ENCODE data around the gene EMC1.
"Not testable (repeated sequence)": the region's sequence is repeated elsewhere in the genome, so short reads cannot be mapped to it uniquely, and the experiment has no call there.

The EMC1 gene

DNA sequence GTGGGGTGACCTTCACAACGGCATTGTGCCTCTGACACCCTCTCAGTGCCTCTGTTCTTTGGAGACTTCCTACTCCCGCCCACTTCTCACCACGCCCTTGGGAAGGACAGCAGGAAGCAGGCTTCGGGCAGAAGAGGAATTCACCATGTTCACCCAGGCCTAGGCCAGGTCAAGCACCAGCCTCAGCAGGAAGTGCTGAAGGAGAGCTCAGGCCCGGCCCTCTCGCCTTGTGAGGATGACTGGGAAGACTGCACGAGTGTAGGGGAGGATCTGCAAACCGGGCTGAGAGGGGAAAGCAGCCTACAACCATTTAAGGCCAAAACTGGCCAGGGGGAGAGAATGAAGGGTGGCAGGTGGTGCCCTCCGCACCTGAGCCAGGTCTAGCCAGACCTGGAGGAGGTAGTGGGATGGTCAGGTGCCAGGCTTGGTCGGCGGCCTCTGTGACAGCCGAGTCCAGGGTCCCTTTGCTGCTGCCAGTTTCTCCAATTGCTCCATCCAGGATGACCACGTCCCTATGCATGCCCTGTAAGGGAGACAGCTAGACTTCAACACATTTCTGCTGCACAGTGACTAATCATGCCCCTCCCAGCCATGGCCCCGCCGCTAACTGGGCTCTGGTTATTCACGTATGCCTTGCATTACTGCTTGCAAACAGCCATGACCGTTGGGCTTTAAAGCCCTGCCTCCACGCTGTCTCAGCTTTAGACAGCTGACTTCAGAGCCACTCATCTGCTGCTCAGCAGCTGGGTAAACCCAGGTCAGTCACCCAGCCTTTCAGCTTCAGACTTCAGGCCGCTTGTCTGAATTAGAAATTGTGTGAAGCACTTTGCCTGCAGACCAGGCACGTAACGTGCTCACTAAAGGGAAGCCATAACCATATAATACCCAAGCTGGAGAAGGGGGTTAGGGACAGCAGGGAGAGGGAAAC lies 9.2 kb upstream of the EMC1 start:
- DNase-seq = peak; percentile 66

DNA sequence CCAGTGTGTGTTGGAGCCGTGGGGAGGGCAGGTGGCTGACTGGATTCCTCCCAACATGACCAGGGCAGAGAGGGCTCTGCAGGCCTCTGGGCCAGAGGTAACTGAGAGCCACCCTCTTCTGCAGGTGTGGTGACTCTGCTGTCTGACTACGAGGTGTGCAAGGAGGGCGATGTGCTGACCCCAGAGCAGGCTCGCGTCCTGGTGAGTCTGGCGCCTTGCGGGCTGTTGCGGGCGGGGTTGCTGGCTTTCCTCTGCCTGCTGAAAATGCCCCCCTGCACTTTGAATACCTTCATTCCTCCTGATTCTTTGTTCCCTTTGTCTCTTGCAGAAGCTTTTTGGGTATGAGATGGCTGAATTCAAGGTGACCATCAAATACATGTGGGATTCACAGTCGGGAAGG lies 7.0 kb upstream of the EMC1 start:
- no peak for DNase-seq

GRCh38 chr1:19257178-19257914 lies 6.0 kb upstream of the EMC1 start:
- no peak for DNase-seq

DNA sequence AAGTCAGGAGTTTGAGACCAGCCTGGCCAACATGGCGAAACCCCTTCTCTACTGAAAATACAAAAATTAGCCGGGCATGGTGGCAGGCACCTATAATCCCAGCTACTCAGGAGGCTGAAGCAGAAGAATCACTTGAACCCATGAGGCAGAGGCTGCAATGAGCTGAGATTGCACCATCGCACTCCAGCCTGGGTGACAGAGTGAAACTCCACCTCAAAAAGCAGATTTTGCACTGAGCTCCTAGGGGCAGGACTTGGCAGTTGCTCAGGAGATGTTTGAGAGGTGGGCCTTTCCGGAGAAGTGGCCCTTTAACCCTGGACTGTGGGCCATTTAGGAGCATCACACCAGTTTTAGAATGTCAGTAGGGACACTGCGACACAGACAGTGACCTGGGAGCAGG lies 5.0 kb upstream of the EMC1 start:
- DNase-seq = not testable (repeated sequence)

GRCh38 chr1:19255288-19255687 lies 4.0 kb upstream of the EMC1 start:
- DNase-seq = no peak

DNA sequence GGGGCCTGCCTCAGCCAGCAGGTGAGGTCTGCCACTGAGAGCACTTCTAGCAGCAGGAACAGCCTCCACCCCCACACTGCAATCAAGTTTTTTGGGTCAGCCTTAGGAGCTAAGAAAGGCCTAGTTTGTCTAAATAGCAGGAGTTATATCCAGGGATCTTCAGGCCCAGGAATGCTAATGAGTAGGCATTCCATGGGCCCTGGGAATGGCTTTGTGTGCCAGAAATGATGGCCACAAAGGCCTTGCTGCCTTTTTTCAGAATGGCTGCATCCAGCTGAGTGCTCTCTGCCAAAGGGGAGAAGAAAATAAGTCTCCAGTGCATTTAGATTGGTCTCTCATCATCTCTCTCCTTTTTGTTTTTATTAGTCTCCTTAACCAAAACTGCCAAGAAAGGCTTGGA lies 3.1 kb upstream of the EMC1 start:
- DNase-seq = no peak

DNA sequence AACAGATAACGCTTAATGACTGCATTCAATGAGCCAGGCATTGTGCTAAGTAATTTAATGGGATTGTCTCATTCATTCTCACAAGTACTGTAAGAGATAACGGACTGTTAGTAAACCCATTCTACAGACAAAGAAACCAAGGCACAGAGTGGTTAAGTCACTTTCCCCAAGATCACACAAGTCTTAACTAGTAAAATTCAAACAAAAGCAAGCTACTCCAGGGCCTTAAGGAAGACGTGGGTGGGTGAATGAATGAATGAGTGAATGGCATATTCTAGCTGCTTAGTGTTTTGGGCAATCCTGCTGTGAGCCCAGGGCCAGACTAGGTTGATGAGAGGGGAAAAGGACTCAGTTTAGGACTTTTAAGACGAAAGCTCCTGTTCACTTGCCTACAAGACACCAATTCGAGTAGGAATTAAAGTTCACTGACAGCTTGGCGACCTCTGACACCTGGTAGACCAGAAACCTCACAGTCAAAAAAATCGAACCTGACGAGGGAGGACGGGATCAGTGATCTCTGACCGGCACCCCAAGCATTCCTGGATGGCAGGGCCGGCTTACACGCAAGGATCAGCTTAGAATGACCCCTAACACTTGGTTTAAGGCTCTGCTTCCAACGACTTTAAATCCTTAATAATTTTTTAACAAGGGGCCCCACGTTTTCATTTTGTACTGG lies 557 bp downstream of the EMC1 start:
- peak; percentile 18 for DNase-seq

DNA sequence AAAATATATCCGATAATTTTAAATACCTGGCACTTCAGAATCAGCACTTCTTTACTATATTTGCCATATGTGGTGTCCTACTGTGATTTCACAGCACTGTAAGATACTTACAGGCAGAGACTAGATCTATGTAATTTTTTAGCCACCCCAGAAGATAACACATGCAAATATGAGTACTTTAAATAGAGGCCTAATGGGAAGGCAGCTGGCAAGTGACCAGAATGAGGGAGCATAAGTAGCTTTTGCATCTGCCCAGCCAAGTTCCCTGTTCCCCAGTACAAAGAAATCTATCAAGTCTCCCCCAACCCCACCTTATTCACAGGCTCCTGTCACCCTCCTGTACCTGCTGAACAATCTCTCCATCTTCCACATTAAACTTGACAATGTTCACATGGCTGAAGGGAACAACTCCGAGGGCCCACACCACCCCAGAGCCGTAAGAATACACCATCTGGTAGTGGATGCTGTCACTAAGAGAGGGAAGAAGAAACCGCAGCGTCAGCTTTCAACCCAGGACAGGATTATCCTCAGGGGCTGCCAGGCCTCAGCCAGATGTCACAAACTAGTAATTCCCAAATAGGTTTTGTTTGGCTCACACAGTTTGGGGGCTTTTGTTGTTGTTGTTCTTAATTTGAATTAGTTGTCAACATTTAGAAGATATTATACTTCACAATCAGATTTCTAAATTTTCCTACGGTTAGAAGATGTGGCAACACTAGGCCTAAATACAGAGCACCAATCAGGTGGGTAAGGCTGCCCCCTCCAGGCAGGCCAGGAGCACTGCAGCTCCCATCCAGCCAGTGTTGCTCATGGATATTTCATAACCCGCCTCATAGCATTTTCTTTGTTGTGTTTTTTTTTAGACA lies 10.4 kb downstream of the EMC1 start:
- DNase-seq = peak; percentile 27

- no peak for DNase-seq
Observed at GRCh38 chr1:19239876-19240275, 11.4 kb downstream of the EMC1 start.

- no peak for DNase-seq
Observed at GRCh38 chr1:19234224-19234623, 17.1 kb downstream of the EMC1 start.

DNA sequence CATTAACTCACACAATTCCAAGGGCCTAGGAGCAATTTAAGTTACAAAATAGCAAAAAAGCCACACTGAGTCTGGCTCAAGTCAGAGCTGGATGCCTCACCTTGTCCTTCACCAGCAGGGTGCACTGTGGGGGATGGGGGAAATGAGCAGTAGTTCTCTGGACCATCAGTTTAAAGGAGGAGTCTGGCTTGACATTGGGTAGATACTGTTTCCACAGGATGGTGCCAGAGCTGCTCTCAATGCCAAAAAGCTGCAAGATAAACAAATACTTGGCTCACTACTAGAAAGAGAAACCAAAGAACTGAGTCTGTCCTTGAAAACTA lies 18.8 kb downstream of the EMC1 start:
- no peak for DNase-seq

DNA sequence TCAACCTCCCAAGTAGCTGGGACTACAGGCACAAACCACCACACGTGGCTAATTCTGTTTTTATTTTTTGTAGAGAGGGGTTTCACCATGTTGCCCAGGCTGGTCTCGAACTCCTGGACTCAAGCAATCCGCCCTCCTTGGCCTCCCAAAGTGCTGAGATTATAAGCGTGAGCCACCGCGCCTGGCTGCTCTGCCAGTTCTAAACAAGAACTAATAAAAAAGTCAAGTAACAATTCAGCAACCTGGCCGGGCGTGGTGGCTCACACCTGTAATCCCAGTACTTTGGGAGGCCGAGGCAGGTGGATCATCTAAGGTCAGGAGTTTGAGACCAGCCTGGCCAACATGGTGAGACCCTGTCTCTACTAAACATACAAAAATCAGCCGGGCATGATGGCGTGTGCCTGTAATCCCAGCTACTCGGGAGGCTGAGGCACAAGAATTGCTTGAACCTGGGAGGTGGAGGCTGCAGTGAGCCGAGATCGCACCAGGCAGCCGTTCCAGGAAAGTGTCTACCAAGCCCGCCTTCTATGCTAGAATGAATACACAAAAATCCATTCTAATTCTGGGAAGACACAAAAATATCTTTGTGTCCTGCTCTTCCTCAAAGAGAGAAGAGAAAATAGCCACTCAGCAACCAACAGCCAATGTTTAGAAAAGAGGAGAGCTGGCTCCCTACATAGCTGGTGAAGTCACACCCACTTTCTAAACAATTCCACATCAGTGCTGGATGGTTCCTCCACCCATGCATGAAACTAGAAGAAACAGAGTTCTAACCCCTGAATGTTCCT lies 19.4 kb downstream of the EMC1 start:
- DNase-seq = not testable (repeated sequence)

DNA sequence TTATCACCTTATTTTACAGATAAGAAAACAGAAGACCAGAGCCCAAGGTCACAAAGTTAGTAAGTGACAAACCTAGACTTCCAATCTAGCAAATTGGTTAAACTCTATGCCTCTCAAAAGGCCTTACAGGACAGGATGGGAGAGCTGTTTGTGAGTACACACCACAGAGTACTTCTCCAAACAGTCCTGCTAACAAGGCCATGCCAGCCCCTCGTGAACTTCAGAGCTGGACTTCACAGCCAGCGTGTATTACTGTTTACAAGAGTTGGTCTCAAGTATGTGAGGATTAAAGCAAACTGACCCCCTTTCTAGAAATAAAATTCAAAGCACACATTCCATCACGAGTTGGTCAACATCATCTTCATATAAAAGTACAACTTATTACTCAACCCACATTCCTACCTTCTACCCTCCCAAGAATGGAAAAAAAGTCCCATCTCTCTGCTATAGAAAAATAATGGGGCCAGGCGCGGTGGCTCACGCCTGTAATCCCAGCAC lies 21.4 kb downstream of the EMC1 start:
- no peak for DNase-seq

DNA sequence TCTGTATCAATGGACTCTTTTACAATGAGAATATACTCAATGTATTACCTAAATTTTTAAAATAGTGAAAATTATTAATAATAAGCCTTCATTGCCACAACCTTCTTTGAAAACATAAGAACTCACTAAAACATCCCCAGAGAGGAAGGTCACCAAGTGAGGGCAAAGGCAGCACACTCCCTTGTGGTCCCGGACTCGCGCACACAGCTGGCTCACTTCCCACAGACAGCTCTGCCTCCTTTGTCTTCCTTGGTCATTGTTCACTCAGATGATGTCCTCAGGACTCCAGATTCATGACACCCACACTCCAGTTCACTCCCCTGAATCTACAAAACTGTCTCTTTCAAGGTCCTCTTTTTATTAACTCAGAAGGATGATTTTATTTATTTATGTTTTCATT lies 22.1 kb downstream of the EMC1 start:
- no peak for DNase-seq

DNA sequence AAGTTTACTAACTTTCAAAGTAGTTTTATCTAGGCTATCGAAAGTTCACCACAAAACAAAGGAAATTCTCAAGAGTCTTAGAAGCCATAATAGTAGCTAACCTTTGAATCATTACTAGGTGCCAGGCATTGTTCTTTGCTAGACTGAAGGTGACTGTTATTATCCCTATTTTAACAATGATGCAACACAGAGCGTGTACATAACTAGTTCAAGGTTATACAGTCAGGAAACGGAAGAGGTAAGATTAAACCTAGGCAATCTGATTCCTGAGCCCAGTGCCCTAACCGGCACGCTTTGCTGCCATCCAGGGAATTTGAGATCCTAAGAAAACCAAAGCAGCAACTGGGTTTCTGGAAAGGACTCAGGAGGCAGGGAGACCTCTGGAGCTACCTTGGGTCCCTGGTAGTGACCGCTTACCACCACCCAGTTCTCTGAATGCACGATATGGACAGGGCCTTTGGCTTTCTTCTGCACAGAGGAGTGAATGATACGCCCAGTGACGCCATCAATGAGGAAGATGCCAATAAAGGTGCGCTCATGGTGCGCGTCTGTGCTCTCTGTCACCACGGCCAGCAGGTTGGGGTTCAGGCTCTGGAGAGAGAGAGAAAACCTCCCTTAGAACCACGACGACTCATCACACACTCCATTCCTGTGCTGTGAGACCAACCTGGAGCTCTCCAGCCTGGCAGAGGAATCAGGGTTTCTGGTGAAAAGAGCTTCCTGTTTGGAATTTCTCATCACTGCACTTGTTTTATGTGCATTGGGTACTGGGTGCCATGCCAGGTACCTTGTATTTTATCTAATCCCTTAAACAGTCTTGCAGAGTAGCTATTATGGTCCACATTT lies 28.1 kb downstream of the EMC1 start:
- DNase-seq = no peak

GRCh38 chr1:19222573-19222972 lies 28.8 kb downstream of the EMC1 start:
- no peak for DNase-seq

GRCh38 chr1:19220991-19221390 lies 30.3 kb downstream of the EMC1 start:
- no peak for DNase-seq

GRCh38 chr1:19220080-19220846 lies 31.1 kb downstream of the EMC1 start:
- DNase-seq = no peak

- DNase-seq = no peak
Observed at GRCh38 chr1:19219451-19219850, 31.9 kb downstream of the EMC1 start.

- not testable (repeated sequence) for DNase-seq
Observed at GRCh38 chr1:19216585-19216984, 34.7 kb downstream of the EMC1 start.

All from NCI-H345 (cell line).